ENCODE results near the gene PZP.

DNA sequence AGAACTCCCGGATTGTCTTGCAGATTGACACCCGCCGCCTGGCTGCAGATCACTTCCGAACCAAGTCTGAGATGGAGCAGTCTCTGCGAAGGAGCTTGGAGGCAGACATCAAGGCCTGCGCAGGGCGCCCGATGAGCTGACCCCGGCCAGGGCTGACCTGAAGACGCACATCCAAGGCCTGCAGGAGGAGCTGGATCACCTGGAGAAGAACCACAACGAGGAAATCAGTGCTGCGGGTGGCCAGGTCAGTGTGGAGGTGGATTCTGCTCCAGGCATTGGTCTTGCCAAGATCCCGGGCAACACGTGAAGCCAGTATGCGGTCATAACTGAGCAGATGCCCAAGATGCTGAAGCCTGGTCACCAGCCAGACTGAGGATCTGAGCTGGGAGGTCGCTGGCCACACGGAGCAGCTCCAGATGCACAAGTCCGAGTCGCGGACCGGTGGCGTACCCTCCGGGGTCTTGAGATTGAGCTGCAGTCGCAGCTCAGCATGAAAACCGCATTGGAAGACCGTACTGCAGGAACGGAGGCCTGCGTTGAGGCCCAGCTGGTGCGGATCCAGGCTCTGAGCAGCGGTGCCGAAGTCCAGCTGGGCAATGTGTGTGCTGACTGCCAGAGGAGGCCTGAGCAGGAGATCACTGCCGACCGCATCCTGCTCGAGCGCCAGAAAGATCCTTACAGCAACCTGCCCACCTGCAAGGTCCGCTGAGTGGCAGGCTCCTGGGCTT is 80.1 kb downstream of the PZP start:
- TF ChIP-seq CTCF (optimal IDR thresholded peaks at IDR 0.05 in 1 of 3, IDR thresholded peaks at IDR 0.05 in 1 of 3, conservative IDR thresholded peaks at IDR 0.05 in 1 of 3; ENCODE audit: extremely low read depth in 1 of 3, insufficient read depth in 2 of 3, low read length in 3 of 3) (no peak), EZH2 (IDR thresholded peaks at IDR 0.05; ENCODE audit: low read length) (no peak)
